ENCODE measurements around the gene F2RL2.
"Not testable (repeated sequence)": the region's sequence is repeated elsewhere in the genome, so short reads cannot be mapped to it uniquely, and the experiment has no call there.

The F2RL2 gene

DNA sequence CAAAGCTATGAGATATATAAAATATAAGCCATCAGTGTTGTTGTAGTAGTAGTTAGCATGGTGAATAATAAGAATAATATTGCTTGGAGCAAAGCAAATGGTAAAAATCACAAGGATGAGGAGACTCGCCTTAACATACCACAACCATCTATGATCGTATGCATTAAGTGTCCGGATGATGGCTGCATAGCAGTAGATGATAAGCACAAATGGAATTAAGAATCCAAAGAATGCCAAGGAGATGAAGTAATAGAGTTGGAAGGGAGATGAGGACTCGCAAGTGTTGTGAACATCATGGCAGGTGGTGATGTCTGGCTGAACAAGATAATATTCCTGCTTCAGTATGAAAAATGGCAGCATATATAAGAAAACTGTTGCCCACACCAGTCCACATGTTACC, 5.5 kb downstream of the F2RL2 start:
- DNase-seq, result no peak

DNA sequence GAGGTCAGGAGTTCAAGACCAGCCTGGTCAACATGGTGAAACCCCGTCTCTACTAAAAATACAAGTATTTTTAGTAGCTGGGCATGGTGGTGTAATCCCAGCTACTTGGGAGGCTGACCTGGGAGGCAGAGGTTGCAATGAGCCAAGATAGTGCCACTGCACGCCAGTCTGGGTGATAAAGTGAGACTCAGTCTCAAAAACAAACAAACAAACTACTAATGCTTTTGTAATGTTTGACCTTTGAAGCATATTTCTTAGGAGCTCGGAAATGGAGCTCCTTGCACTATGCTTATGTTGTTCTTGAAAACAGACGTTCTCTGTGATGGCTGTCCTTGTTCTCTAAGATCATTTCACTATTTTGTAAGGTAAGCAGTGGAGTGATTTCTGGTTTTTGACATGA, 6.0 kb downstream of the F2RL2 start:
- no peak for DNase-seq

DNA sequence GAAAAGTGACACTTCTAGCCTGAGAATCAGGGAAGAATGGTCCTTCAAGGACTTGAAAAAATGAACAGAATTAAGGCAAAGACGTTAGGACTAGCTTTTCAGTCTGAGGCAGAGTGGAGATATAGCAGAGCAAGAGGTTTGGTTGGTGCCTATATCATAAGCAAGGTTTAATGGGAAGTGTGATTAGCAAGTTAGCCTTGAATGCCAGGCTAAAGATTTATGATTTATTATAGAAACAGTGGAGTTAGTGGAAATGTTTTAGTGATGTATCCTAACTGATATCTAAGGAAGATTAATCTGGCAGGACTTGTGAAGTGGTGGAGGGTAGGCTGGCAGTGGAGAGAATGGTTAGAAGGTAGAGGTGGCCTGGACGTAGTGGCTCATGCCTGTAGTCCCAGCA, 7.0 kb downstream of the F2RL2 start:
- DNase-seq, result no peak

DNA sequence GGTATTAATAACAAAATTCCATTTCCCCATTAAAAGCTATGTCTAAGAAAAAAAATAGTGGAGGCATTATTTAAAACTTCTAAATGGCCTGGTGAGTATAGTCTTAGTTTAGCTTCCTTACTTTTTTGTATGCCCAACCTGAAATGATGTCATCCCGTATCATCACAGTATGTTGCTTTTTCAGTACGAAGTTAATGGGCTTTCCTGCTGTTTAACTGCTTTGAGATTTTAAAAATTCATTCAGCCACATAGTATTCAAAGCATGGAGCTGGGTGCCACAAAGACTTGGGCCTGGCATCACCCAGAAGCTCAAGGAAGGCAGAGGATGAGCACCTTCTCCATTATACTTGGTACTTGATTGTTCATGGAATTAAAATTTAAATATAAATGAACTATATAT, 7.4 kb downstream of the F2RL2 start:
- DNase-seq, result no peak

DNA sequence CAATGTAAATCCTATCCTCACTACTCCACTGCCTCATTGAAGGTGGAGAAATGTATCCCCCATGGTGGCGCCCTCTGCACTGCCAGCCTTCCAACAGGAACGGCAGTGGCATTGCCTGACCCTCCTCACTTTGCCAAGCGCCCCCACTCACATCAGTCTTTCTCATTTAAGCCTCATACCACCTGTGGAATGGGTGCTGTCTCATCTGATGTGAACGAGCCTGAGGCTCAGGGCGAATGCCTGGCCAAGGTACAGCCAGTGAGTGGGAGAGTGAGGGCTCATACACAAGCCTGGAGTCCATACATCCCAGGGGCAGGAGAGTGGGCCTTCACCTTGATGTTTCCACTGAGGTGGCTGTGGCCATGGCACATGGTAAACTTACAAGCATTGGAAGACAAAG, 10.3 kb downstream of the F2RL2 start:
- no peak for DNase-seq

DNA sequence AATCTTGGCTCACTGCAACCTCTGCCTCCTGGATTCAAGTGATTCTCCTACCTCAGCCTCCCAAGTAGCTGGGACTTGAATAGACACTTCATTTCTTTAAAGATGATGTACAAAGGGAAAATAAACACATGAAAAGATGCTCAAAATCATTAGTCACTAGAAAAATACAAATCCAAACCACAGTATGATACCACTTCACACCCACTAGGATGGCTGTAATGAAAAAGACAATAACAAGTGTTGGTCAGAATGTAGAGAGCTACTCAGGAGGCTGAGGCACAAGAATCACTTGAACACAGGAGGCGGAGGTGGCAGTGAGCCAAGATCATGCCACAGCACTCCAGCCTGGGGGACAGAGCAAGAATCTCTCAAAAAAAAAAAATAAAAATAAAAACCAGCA, 13.0 kb downstream of the F2RL2 start:
- no peak for DNase-seq

DNA sequence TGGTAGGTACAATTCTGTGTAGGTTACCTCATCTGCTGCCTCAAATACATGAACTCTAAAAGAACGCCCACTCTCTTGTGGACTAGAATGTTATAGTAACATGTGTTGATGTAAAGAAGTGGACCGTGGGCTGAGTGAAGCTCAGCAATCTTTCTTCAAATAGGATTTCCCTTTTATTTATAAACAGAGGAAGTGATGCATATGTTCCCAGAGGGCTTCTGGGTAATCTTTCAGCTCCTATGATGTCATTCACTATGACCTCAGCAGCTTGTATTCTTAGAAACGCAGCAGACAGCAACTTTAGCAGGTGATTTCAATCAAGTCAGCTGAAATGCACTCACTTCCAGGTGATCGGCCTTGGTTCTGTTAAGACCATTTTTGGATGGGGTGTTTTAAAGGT, 14.4 kb downstream of the F2RL2 start:
- DNase-seq, result no peak

DNA sequence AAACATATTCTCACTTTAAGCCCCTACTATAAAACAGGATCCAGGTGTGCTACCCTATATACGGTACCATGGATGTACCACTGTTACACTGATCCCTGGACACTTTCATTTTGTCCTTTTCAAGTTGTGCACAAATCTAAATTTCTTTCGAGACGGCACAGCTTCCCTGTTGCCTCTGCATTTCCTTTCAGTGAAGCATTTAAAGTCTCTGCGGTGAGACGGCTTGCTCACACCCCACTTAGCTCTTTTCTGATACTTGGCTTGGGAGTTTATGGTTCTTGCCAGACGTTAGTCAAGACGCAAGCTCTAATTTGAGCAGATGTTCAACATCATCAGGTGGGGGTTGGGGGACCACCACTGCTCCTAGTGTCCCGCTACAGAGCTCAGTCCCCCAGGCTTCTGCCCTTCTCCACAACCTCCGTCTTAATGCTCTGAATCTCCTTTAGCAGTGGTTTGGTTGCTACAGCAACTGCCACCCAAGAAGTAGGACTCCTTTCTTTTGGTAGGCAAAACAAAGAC, 15.8 kb downstream of the F2RL2 start:
- DNase-seq, result no peak

DNA sequence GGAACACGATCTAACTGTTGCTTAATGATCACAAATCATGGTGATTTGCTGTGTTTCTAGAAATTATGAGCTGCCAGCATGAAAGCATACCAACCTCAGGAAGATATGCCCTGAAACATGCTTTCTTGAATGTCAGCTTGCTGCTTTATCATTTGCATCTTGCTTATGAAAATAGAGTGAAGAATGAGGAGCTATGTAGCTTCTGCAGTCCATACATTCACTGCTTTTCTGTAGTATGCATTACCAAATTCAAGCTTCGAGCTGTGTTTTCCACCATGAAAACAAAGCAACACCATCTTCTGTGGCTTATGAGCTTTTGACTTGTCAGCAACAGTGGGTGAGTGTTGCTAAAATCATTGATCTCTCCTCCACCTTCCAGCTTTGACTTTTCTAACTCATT, 16.5 kb downstream of the F2RL2 start:
- DNase-seq, result no peak

DNA sequence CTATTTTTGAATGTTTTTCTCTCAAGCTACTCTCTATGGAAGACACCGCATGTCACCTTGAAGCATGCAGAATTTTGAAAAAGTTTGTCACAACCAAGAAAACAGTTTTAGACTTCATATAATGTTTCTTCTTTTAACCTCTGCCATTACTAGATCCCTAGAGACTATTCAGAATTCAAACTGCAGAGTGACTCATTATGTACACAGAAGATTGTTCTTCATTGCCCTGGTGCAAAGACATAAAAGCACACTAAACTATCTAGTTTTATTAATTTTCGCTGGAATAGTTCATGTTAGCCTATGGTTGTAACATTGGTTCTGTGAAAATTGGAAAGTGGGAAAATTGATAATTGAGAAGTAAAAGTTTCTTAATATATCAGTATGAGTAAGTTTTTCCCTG, 18.4 kb downstream of the F2RL2 start:
- no peak for DNase-seq

DNA sequence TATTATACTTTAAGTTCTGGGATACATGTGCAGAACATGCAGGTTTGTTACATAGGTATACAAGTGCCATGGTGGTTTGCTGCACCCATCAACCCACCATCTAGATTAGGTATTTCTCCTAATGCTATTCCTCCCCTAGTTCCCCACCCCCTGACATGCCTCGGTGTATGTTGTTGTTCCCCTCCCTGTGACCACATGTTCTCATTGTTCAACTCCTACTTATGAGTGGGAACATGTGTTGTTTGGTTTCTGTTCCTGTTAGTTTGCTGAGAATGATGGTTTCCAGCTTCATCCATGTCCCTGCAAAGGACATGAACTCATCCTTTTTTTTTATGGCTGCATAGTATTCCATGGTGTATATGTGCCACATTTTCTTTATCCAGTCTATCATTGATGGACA, 19.2 kb downstream of the F2RL2 start:
- DNase-seq, result not testable (repeated sequence)

DNA sequence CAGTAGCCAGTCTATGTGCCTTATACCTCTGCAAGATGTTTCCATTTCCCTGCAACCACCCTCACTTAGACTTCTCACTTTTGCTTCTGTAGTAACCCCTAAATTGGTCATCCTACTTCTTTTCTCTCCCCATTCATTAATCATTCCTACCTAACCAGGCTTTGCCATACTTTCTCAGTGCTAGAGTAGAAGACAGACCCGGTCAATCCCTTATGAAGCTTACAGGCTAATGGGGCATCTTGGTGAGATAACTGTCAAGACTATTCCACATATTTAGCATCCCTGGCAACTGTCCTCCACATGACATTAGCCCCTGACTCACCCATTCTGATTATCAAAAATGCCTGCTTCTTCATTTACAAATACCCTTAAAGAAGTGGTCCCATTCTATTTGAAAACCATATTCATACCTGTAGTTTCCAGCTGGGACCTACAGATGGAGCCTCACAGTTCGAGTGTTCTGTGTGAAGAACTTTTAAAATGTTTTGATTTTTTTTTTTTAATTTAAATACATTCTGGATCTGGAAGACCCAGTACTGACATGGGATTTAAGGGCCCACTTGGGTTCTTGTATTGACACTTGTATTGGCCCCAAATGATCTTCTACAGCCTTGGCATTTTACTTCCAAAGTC, 21.0 kb downstream of the F2RL2 start:
- DNase-seq, result no peak

DNA sequence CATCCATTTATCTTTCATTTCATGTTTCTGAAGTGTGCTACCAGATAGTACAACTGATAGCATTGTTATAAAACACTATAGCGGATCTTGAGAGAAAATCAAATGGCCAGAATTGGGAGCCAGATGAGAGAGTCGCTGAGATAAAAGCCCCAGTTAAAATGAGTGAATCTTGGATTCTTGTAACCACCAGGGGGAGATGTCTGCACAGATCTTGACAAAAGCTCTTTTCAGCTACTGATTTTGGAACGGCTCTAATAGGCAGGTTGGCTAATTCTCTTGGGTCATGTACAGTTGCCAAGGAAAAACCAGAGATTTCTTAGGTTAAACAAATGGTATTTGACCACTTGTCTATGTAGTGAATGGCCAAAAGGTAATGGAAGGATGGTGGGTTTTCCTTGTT, 21.7 kb downstream of the F2RL2 start:
- no peak for DNase-seq

DNA sequence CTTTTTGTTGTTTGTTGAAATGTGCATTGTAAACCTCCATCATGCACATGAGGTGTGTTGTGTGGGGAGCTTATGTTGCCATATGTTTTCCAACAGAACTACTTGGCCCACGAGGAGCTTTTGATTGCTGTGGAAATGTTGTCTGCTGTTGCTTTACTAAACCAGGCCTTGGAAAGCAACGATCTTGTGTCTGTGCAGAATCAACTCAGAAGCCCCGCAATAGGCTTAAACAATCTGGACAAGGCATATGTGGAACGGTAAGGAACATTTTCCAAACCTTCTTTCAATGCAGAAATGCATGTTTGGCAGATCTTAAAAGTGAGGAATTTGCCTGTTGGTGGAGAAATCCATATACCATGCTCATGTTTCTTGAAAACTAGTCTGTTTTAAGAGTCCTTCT, 22.5 kb downstream of the F2RL2 start:
- DNase-seq, result no peak

DNA sequence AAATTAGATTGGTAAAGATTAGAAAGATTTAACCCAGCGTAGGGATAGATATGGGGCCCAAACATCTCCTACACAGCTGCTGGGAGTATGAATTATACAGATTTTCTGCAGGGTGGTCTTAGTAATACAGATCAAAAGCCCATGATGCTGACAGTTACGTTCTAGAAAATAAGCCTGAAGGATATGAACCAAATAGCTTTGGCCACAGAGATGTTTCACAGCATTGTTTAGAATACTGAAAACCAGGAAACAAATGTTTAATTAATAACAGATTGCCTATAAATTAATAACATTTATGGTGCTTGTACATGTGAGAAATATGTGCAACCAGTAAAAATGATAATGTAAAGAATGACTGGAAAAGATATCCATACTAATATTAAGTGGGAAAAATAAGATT, 24.7 kb downstream of the F2RL2 start:
- no peak for DNase-seq

DNA sequence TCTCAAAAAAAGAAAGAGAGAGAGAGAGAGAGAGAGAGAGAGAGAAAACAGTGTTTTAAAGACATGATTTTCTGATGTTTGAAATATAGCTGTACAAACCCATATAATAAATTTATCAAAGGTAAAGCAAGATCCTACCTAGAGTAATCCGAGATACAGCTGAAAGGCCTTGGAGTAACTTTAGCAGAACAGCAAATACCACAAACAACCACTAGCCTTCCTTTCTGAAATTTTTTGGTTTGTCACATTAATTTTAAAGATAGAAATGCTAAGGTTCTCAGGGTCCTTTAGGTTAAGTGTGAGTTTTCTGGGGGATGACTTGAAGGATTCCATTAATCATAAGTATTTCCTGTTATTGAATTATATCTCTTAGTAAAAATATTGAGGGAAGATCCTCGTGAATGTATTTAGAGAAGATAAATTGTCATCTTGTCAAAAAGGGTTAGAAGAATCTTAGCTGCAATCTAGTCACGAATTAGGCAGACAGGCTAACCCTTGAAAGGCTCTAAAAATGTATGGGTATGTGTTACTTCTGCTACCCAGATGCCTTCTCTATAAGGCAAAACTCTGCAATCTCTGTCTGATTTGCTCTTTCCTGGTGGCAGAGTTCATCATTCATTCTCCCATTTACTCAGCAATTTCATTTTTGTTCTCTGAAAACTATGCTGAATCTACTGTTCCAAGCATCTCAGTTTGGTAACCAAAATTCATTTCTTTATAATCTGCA, 27.3 kb downstream of the F2RL2 start:
- DNase-seq, result no peak

DNA sequence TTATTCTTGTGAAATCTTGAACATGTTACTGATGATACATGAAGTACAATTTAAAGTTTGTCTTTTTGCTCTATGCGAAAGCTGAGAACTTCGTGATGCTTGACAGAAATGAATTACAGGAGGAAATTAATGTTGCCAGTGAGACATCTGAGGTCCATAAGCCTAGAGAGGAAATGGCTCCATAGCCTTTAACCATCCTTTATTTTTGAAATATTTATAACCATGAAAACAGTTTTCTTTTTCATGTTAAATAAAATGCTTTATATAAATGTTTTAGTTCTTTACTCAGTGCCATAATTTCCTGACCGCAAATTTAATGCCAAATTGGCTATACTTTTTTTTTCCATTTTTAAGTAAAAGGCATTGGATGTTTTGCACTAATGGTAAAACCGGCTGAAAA, 29.1 kb downstream of the F2RL2 start:
- DNase-seq, result no peak

DNA sequence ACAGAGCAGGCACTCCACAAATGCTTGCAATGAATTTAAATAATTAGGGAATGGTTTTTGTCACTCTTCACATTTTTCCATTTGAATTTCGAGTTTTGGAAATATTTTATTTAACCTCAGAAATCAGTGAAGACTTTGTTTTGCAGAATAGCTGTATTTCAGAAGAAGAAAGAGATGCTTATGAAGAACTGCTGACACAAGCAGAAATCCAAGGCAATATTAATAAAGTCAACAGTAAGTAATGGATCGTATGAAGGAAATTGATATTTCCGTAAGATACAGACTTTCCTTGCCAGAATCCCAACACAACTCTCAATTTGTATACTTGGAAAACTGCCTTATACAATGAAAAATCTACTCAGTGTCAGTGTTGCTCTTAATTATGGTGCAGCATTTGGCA, 30.5 kb downstream of the F2RL2 start:
- no peak for DNase-seq

DNA sequence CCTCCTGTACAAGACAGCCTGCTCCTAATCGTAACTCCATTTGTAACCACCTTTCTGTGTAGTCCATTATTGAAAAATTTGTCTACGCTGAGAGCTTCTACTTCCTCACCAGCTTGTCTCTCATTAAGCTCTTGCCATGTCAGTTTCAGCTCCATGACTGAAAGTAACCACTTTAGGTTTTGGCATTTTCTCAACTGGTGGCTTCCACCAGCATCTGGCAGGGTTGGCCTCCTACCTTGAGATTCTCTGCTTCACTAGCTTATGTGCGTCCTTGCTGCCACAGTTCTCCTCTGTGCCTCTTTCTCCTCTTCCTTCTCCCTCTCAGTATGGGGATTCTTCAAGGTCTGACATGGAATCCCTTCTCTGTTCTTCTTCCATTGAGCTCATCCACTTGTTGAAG, 31.8 kb downstream of the F2RL2 start:
- DNase-seq, result no peak

DNA sequence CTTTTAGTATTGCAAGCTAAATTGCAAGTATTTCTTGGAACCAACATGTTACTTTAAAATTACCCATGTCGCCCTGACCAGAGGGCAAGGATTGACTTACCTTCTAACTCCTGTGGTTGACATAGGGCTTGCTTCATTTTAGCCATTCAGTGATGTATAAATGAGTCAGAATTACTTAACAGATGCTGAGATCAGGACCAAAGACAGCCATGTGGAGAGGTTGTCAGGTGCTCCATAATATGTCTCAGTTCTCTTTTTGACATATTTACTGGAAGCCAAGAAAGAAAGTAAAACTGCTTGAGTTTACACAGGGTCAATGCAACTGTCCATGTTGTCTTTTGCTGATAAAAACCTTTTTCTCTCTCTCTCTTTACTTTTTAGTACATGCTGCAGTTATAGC, 33.2 kb downstream of the F2RL2 start:
- DNase-seq, result no peak

DNA sequence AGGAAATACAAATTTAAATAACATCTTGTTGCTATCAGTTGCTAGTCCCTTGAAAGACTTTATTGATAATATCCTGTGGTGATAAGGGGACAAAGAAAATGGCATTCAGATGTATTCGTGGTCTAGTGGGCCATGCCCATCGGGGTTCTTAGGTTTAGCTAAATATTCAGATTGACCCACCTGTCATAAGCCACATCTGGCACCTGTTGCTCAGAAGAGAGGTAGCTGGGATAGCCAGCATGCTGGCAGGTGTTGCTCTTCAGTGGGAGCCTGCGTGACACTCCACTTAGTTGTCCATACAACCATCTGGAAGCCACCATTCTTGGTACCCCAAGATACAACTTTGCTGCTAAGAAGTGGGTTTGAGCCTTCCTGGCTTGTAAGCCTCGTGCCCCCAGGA, 36.7 kb downstream of the F2RL2 start:
- DNase-seq, result no peak

DNA sequence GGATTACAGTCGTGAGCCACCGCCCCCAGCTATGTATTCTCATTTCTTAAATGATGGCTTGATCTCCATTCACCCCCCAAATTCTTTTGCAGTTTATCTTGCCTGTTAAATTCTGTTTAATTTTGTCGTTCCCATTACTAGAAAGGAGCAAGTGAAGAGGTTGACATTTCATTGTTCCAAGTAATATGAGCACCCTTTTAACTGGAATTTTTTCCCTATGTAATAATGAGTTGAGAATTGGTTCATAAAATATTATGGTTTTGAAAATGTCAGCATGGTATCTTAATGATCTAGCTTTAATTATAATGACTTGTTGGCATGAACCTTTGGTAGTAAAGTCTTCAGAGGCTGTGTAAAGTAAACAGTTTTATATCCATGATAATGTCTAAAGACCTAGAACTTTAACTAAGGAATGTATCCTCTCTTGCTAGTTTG, 37.4 kb downstream of the F2RL2 start:
- no peak for DNase-seq

DNA sequence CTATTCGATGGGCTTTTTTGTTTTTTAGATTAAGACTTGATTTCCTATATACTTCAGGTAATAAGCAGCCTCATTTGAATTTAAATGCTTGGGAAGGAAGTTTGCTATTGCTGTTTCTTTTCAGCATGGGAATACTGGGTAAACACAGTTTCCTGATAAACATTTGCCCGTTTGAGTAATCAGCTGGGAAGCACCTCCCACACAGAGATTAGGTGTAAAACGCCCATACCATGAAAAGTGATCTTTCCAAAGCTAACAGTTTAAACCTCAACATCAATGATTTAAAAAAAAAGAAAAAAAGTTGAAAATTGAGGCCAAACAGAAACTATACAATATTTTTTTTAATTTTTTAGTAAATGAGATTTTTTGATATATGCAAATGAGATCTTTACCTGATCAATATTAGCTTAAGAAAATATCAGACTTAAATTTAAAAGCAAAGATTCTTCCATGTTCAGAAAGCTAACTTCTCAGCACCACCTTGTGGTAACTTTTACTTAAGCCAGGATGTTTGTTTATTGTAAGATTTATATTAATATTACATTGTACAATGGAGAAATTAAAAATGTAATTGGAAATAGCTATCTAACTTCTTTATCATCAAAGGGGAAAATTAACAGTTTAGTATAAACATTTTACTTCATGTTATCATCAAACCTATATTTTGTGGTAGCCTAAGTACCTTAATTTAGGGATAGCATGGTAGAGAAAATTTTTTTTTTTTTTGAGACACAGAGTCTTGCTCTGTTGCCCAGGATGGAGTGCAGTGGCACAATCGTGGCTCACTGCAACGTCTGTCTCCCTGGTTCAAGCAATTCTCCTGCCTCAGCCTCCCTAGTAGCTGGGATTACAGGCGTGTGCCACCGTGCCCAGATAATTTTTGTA, 39.8 kb downstream of the F2RL2 start:
- DNase-seq, result no peak

Measured in activated T-cell treated with anti-CD3 and anti-CD28 coated beads for 4 hours (primary cell).